Measurements from ENCODE around the gene PKNOX1. TPM values are rescaled to one million over a fixed set of nuclear protein-coding genes. Genes with fewer than 3 reads are reported as not detected.

The PKNOX1 gene
- total RNA-seq, 1 experiment from 2014 or later = 43.4 TPM

GRCh38 chr21:42969193-42969600 lies 5.2 kb upstream of the PKNOX1 start:
- no peak for TF ChIP-seq CTCF (conservative IDR thresholded peaks at IDR 0.05)
- no peak overlapping the region for H2BK5ac ChIP-seq (ENCODE audit: insufficient read length, low read length)
- H3K79me2 ChIP-seq (ENCODE audit: insufficient read depth, low read length) = no peaks in the 10 kb centered on the region
- peak overlapping the region; percentile 37 for H4K5ac ChIP-seq (ENCODE audit: insufficient read length, low read depth, low read length)
- H2AFZ ChIP-seq (ENCODE audit: low read length) = no peak overlapping the region
- Mint-ChIP-seq H3K4me3 (no peak overlapping the region), H3K4me1 (peaks cover 32 to 34% of the 10 kb centered on the region in 2 experiments), H3K27ac (peak overlapping the region; percentile 79 to 93 (median 93); a peak in 5 of 7 replicates), H3K27me3 (ENCODE audit: low read depth) (no peaks in the 10 kb centered on the region), H3K36me3 (ENCODE audit: insufficient read depth in 1 of 3, low read depth in 3 of 3) (peaks cover 0 to 5% (median 2%) of the 10 kb centered on the region in 3 experiments; a peak in 2 of 7 replicates), H3K9me3 (peaks cover 0 to 3% of the 10 kb centered on the region in 2 experiments; a peak in 2 of 5 replicates)
- no peak overlapping the region for H2BK20ac ChIP-seq (ENCODE audit: low read depth, low read length, poor library complexity, severe bottlenecking)
- WGBS (ENCODE audit: extremely low coverage, insufficient read length, low lambda C conversion rate) = no CpG with 5 or more reads among the region's 6 CpGs
- no peaks in the 10 kb centered on the region for H3K23me2 ChIP-seq (ENCODE audit: insufficient read length, low read depth, low read length, poor library complexity, severe bottlenecking)
- H3K4me2 ChIP-seq (ENCODE audit: insufficient read depth, insufficient read length, low read length) = no peak overlapping the region
- no peak overlapping the region for H2BK15ac ChIP-seq (ENCODE audit: low read depth, low read length)
- H3K4ac ChIP-seq (ENCODE audit: low read depth, low read length) = no peak overlapping the region
- H3K14ac ChIP-seq (ENCODE audit: insufficient read depth, low read length) = no peak overlapping the region
- no peak overlapping the region for H4K91ac ChIP-seq (ENCODE audit: insufficient read length, low read depth, low read length)
- H4K20me1 ChIP-seq (ENCODE audit: control insufficient read depth, insufficient read depth, insufficient read length) = no peaks in the 10 kb centered on the region
- no peak overlapping the region for H3K23ac ChIP-seq (ENCODE audit: insufficient read length, low read depth, low read length)
- H3K9ac ChIP-seq (ENCODE audit: extremely low read depth, insufficient read length, low read length) = no peak overlapping the region
- H3T11ph ChIP-seq (ENCODE audit: low read length) = no peak overlapping the region
- H3K4me1 ChIP-seq (ENCODE audit: insufficient read depth, low read length) = peaks cover 3% of the 10 kb centered on the region; the same call in 1 of the 2 replicates
- no peaks in the 10 kb centered on the region for H3K79me1 ChIP-seq (ENCODE audit: insufficient read depth, low read depth, low read length, poor library complexity, severe bottlenecking)
- no peak overlapping the region for H2AK5ac ChIP-seq (ENCODE audit: insufficient read length, low read length)
- peak overlapping the region; percentile 39 for H2BK12ac ChIP-seq (ENCODE audit: insufficient read length, low read depth, low read length)
- no peak overlapping the region for H3K18ac ChIP-seq (ENCODE audit: insufficient read length, low read depth, low read length)
- no peaks in the 10 kb centered on the region for H3K9me3 ChIP-seq (ENCODE audit: control insufficient read depth, low read depth, low read length)
- no peak for DNase-seq
- no peak overlapping the region for H3K27ac ChIP-seq (ENCODE audit: insufficient read length, low read depth, low read length)
- H3K27me3 ChIP-seq (ENCODE audit: insufficient read depth, low read length) = no peaks in the 10 kb centered on the region
- no peak overlapping the region for H2BK120ac ChIP-seq (ENCODE audit: low read depth, low read length, poor library complexity, severe bottlenecking)
- H3K56ac ChIP-seq (ENCODE audit: insufficient read length, low read depth, low read length) = no peak overlapping the region
- no peak overlapping the region for H4K8ac ChIP-seq (replicated peaks; ENCODE audit: insufficient read length, low read depth, low read length)

Data from H9 (cell line).